Stimulated activated CD8-positive, alpha-beta memory T cell treated with anti-CD3 and anti-CD28 coated beads, Interleukin-2, amount 100 ng/mL, for 48 hours (primary cell): ENCODE results near the gene TBC1D22A.

Experiments used
- DNase-seq, 2 donors: peaks; one replicate each; pipeline ENCODE4 v3.0.0-alpha.2; 2020; ENCODE audit warnings: low read depth in 2 of 2

Gene TBC1D22A

DNA sequence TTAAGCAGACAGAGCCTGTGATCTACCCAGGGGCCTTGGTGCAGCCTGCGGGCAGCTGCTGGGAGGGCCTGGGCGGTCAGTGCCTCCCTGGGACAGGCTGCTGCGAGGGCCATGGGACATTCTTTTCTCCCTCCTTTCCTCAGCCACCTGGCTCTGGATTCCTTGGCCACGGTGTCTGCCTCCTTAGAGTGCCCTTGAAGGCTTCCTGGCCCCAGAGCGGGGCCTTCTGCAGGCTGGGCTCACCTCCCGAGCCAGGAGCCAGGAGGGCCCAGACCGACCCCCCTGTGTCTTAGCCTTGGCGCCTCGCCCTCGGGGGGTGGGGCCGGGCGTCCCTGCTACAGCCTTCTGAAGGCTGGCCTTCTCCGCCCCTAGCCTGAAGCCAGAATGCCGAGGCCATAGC lies 231.2 kb downstream of the TBC1D22A start:
- no peak for DNase-seq

- no peak for DNase-seq
Observed at GRCh38 chr22:46994265-46994664, 231.8 kb downstream of the TBC1D22A start.

GRCh38 chr22:46994983-46995382 lies 232.5 kb downstream of the TBC1D22A start:
- DNase-seq, result no peak

GRCh38 chr22:46995501-46996360 lies 233.3 kb downstream of the TBC1D22A start:
- DNase-seq, result no peak

- no peak for DNase-seq
Observed at GRCh38 chr22:46996595-46997310, 234.3 kb downstream of the TBC1D22A start.

GRCh38 chr22:46997311-46997970 lies 235.0 kb downstream of the TBC1D22A start:
- no peak for DNase-seq

- DNase-seq, result no peak
Observed at GRCh38 chr22:46998331-46998730, 235.9 kb downstream of the TBC1D22A start.

DNA sequence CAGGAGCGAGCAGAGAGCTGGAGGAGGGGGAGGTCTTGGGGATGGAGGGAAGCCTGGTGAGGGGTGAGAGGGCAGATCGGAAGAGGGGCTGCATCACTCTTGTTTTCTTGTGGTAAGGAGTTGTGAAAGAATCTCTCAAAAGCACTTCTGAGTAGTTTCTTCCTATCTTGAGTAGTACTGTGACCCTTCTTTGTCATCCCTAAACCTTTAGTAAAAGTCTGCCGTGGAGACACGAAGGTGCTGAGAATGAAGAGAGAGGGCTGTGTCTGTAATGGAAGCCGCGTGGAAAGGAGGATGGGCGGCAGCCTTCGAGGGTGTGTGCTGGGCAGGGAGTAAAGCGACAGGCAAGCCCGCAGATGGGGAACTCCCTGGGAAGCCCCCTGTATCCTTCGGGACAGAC lies 237.8 kb downstream of the TBC1D22A start:
- DNase-seq, result no peak

DNA sequence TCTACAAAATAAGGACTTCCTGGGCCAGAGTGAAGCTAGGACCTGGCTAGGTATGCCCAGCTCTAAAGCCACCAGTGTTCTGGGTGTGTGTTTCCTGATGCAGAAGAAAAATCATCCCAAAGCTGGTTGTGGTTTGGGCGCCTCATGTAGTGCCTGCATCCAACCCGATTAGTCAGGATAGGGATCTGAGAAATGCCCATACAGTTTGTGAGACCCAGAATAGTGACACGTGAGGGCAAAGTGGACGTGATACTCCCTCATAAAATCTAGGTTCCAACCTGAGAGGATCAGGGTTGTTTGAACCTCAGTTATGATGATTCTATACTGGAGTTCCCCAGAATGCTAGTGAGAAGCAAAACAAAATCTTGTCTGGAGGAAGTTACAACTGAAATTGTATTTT lies 238.4 kb downstream of the TBC1D22A start:
- DNase-seq, result no peak

DNA sequence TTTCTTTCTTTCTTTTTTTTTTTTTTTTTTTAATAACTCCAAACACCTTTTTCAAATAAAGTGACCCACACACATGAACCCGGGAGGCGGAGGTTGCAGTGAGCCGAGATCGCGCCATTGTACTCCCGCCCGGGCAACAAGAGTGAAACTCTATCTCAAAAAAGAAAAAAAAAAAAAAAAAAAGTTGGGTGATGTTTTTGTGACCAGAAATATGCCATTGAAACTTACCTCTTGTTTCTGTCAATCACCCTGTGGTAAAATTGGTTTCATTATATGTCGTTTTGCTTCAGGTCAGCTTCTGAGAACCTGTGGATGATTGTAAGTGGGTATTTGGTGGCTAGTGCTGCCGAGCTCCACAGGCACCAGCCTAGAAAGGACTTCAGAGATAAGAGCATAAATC lies 238.8 kb downstream of the TBC1D22A start:
- DNase-seq, result no peak

DNA sequence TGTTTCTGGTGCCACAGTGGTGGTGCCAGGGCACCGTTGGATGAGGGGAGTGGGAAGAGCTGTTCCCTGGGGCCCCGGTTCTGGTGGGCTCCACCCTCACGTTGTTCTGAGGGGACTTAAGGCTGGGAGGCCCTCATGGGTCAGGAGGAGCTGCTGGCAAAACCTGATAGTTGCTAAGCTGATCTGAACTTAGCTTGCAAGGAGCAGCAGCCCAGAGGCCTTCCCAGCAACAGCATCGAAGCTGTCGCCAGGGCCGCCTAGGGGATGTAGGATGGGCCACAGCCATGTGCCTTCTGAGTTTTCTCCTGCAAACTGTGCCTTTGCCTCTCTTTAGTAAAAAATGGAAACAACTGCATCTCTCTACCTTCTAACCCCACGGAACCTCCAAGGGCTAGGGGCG lies 240.2 kb downstream of the TBC1D22A start:
- no peak for DNase-seq

DNA sequence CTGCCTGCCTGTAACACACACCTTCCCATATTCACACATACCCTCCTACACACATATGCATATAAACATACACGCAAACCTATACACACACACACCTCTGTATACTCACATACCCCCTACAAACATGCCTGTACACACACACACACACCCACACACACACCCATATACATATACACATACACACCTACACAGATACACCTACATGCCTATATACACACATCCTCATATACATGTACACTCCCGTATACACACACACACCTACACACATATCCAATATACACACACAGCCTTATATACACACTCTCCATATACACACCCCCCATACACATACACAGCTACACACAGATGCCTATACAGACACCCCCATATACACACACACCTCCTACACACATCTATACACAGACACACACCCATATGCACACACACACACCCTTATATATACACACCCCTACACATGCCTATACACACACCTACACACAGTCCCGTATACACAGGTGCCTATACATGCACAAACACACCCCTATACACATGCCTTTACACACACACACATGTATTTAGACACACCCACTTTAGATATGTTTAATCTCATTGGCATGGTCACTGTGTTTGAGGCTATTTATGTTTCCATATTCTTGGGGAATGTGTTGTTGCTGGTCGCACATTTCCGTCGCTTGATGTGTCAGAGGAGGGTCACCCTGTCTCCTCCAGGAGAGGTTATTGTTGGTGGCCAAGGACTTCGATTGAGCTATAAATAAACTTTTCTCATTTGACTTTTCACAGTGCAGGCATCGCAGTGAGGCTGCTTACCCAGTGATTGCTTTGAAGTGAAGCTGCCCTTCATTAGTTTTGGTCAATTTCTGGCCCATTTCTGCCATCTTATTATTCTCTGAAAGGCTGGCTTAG lies 243.3 kb downstream of the TBC1D22A start:
- no peak for DNase-seq

GRCh38 chr22:47006433-47006832 lies 244.0 kb downstream of the TBC1D22A start:
- DNase-seq, result no peak

DNA sequence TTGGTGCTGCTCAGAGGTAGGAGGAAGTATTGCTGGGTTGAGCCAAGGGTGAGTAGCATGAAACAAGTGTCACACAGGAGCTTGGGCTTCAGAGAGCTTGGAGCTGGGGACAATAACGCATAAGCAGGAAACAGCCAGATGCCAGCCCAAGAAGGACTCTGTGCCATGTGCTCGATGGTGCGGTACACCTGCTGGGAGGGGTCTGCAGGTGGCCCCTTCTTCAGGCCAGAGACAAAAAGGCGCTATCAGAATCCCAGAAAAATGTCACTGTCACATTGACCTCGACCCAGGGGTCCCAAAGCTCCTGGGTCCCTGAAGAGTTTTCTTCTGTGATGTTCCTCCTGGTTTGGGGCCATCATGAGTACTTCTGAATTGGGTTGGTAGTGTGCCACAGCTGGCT lies 244.4 kb downstream of the TBC1D22A start:
- no peak for DNase-seq

DNA sequence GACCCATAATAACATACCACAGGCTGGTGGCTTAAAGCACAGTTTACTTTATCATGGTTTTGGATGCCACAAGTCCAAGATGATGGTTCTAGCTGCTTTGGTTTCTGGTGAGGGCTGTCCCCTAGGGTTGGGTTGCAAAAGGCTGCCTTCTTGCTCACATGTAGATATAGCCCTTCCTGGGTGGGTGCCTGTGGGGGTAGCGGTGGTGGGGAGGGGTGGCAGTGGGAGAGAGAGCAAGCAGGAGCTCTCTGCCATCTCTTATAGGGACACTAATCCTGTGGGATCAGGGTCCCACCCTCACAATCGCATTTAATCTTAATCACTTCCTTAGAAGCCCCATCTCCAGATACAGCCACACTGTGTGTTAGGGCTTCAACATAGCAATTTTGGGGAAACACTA lies 245.0 kb downstream of the TBC1D22A start:
- no peak for DNase-seq

DNA sequence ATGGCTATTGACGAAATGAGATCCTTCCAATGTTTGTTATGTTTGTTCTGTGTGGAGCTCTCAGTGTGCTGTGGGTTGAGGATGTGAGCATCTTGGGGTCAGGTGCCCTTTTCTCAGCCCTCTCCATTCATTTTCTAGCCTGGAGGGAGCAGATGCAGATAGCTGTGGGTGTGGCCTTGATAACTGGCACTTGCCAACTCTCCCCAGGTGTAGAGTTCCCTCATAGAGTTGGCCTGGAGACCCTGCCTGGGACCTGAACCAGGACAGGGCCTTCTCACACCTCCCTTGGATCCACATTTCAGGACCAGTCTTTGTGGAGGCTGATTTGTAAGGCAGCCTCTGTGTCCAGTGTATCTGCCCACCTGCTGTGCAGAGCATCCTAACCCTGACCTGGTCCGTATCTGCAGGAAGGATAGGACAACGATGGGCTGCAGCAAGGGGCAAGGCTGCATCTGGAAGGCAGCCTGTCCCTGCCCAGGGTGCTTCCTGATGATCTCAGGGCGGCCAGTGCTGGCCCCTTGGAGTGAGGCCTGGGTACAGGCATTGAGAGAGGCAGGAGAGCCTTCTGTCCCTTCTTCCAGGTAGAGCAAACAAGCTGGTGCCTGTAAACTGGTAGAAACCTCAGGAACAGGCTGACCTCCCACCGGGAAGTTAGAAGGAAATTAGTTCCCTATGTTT lies 245.9 kb downstream of the TBC1D22A start:
- no peak for DNase-seq

- no peak for DNase-seq
Observed at GRCh38 chr22:47009304-47010101, 247.1 kb downstream of the TBC1D22A start.

GRCh38 chr22:47010211-47010610 lies 247.8 kb downstream of the TBC1D22A start:
- DNase-seq, result no peak

GRCh38 chr22:47011131-47011858 lies 248.8 kb downstream of the TBC1D22A start:
- DNase-seq, result no peak

DNA sequence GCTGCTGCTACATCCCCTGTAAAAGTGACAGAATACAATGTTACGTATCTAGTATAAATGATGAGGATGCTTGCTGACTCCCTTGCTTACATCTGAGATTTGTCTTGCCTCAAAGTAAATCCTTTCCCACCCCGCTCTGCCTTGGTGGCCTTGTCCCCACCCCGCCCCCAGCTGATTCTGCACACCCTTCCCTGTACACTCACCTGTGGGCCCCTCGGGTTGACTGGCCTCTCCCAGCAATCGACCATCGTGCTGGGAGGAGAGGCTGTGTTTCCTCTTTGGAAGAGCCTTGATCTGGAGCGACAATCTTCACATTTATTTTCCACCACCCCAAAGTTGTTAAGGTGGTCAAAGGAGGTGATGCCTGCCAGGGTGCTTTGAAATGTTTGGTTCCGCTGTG lies 249.4 kb downstream of the TBC1D22A start:
- DNase-seq, result no peak
